GM21576 (cell line): ENCODE measurements around the gene IL22RA2.

ENCODE experiments used
- ATAC-seq: cut with Tn5 transposase; IDR thresholded peaks from one replicate; pipeline ENCODE4 v1.9.1; 2021; ENCODE audit warnings: mild to moderate bottlenecking, moderate library complexity; ENCODE audit not compliant: unreplicated experiment

The IL22RA2 gene

GRCh38 chr6:137197684-137198645 is 24.5 kb upstream of the IL22RA2 start:
- ATAC-seq, result no peak

- ATAC-seq, result no peak
Observed at GRCh38 chr6:137193256-137194070, 20.0 kb upstream of the IL22RA2 start.

GRCh38 chr6:137192821-137193220 is 19.4 kb upstream of the IL22RA2 start:
- no peak for ATAC-seq

GRCh38 chr6:137191670-137192069 is 18.2 kb upstream of the IL22RA2 start:
- ATAC-seq, result no peak

- no peak for ATAC-seq
Observed at GRCh38 chr6:137191236-137191635, 17.8 kb upstream of the IL22RA2 start.

GRCh38 chr6:137190583-137191094 is 17.2 kb upstream of the IL22RA2 start:
- no peak for ATAC-seq

GRCh38 chr6:137188855-137189254 is 15.4 kb upstream of the IL22RA2 start:
- ATAC-seq, result no peak

- no peak for ATAC-seq
Observed at GRCh38 chr6:137185290-137185689, 11.8 kb upstream of the IL22RA2 start.

- no peak for ATAC-seq
Observed at GRCh38 chr6:137182654-137183073, 9.2 kb upstream of the IL22RA2 start.

GRCh38 chr6:137181891-137182653 is 8.6 kb upstream of the IL22RA2 start:
- ATAC-seq, result no peak

GRCh38 chr6:137177611-137178010 is 4.2 kb upstream of the IL22RA2 start:
- no peak for ATAC-seq

- ATAC-seq, result no peak
Observed at GRCh38 chr6:137176729-137177128, 3.3 kb upstream of the IL22RA2 start.

GRCh38 chr6:137175868-137176245 is 2.4 kb upstream of the IL22RA2 start:
- no peak for ATAC-seq

- ATAC-seq, result no peak
Observed at GRCh38 chr6:137175157-137175867, 1.9 kb upstream of the IL22RA2 start.

GRCh38 chr6:137172734-137173431 is 561 bp downstream of the IL22RA2 start:
- no peak for ATAC-seq

- ATAC-seq, result no peak
Observed at GRCh38 chr6:137171824-137172733, 1.4 kb downstream of the IL22RA2 start.

- ATAC-seq, result no peak
Observed at GRCh38 chr6:137171053-137171374, 2.4 kb downstream of the IL22RA2 start.

GRCh38 chr6:137170266-137171052 is 3.0 kb downstream of the IL22RA2 start:
- no peak for ATAC-seq
